Ovary (tissue), 3 donors: Measurements from ENCODE around the gene C1QC.

Source experiments
- EP300 ChIP-seq: sonication (generic); formaldehyde crosslinking; IDR thresholded peaks from one replicate; pipeline ENCODE4 v1.6.1; 2017; ENCODE audit warnings: antibody characterized with exemption
- POLR2A ChIP-seq: fragments of 450-650 bp; IDR thresholded peaks from one replicate; pipeline ENCODE4 v1.6.1; 2017; ENCODE audit warnings: antibody characterized with exemption, mild to moderate bottlenecking, moderate library complexity
- TF ChIP-seq, protein P1 (sequence below), 3 donors: fragments of 450-650 bp in 2 of 3; fragments of 200-600 bp in 1 of 3; IDR thresholded peaks; one replicate each; pipeline versions ENCODE4 v1.5.1 to v1.8.0; 2016 to 2022; ENCODE audit warnings: antibody characterized with exemption in 3 of 3, mild to moderate bottlenecking in 1 of 3
- donor health status: DM: no; HTN: no; CAD: no.

DNA sequence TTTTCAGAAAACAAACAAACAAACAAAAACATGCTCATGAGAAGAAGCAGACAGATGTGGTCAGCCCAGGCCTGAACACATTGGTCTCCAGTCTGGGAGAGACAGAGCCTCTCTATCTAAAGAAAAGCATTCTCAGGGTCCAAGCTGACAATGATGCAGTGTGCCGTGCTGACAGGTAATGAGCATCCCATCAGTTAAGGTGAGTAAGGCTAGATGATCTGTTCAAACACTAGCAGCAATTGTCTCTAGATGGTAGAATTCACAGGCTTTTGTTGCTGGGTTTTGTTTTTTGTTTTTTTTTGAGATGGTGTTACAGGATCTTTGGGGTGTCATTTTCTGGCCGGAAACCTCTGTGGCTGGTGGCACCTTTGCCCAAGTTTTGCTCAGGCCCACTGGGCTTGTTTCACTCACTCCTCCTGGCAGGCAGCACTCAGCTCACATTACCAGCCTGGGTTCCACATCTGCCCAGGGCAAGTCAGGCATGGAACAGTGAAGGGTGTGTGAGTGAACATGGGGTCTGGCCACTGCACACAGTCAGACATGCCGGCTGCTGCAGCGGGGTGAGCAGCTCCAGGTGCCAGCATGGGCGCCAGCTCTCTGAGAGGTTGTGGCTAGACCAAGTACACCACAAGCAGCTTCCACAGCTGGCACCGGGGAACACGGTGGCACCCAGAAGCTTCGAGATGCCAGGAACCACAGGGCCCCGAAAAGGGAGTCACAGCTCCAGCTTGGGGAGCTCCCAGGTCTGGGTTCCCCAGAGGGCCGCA is 9.6 kb upstream of the C1QC start:
- TF ChIP-seq POLR2A = no peak
- TF ChIP-seq, protein P1, sequence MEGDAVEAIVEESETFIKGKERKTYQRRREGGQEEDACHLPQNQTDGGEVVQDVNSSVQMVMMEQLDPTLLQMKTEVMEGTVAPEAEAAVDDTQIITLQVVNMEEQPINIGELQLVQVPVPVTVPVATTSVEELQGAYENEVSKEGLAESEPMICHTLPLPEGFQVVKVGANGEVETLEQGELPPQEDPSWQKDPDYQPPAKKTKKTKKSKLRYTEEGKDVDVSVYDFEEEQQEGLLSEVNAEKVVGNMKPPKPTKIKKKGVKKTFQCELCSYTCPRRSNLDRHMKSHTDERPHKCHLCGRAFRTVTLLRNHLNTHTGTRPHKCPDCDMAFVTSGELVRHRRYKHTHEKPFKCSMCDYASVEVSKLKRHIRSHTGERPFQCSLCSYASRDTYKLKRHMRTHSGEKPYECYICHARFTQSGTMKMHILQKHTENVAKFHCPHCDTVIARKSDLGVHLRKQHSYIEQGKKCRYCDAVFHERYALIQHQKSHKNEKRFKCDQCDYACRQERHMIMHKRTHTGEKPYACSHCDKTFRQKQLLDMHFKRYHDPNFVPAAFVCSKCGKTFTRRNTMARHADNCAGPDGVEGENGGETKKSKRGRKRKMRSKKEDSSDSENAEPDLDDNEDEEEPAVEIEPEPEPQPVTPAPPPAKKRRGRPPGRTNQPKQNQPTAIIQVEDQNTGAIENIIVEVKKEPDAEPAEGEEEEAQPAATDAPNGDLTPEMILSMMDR (IDR thresholded peaks at IDR 0.05) = no peak
- no peak for TF ChIP-seq EP300
